ENCODE results near the gene GPD1.

Gene GPD1

GRCh38 chr12:50117057-50117622 lies 13.3 kb downstream of the GPD1 start:
- H3K9me3 ChIP-seq (replicated peaks; ENCODE audit: low read length) = no peaks in the 10 kb centered on the region
- peaks cover 20% of the 10 kb centered on the region for H3K36me3 ChIP-seq (ENCODE audit: insufficient read depth, low read length)
- no peak overlapping the region for H3K4me3 ChIP-seq (ENCODE audit: low read length)
- H3K4me2 ChIP-seq (ENCODE audit: low read length) = no peak overlapping the region
- no peak overlapping the region for H3K9ac ChIP-seq (ENCODE audit: low read depth, low read length)
- no peaks in the 10 kb centered on the region for H3K4me1 ChIP-seq (ENCODE audit: control insufficient read depth, insufficient read depth, low read length)
- H3K27me3 ChIP-seq (ENCODE audit: control insufficient read depth, insufficient read depth, low read length) = no peaks in the 10 kb centered on the region

GRCh38 chr12:50119387-50119786 lies 15.6 kb downstream of the GPD1 start:
- no peaks in the 10 kb centered on the region for H3K27me3 ChIP-seq (ENCODE audit: control insufficient read depth, insufficient read depth, low read length)
- no peaks in the 10 kb centered on the region for H3K4me1 ChIP-seq (ENCODE audit: control insufficient read depth, insufficient read depth, low read length)
- H3K9me3 ChIP-seq (replicated peaks; ENCODE audit: low read length) = no peaks in the 10 kb centered on the region
- H3K9ac ChIP-seq (ENCODE audit: low read depth, low read length) = no peak overlapping the region
- H3K4me3 ChIP-seq (ENCODE audit: low read length) = no peak overlapping the region
- H3K36me3 ChIP-seq (ENCODE audit: insufficient read depth, low read length) = peaks cover 28% of the 10 kb centered on the region
- no peak overlapping the region for H3K4me2 ChIP-seq (ENCODE audit: low read length)

- Histone ChIP-seq H3K9ac (ENCODE audit: low read depth, low read length) (no peak overlapping the region), H3K4me2 (ENCODE audit: low read length) (no peak overlapping the region), H3K27me3 (ENCODE audit: control insufficient read depth, insufficient read depth, low read length) (no peaks in the 10 kb centered on the region), H3K9me3 (replicated peaks; ENCODE audit: low read length) (no peaks in the 10 kb centered on the region), H3K4me1 (ENCODE audit: control insufficient read depth, insufficient read depth, low read length) (no peaks in the 10 kb centered on the region), H3K36me3 (ENCODE audit: insufficient read depth, low read length) (peaks cover 33% of the 10 kb centered on the region), H3K4me3 (ENCODE audit: low read length) (no peak overlapping the region)
These were observed 16.7 kb downstream of the GPD1 start for GRCh38 chr12:50120521-50120920.

GRCh38 chr12:50120953-50121352 lies 17.1 kb downstream of the GPD1 start:
- H3K4me1 ChIP-seq (ENCODE audit: control insufficient read depth, insufficient read depth, low read length) = no peaks in the 10 kb centered on the region
- H3K27me3 ChIP-seq (ENCODE audit: control insufficient read depth, insufficient read depth, low read length) = no peaks in the 10 kb centered on the region
- H3K36me3 ChIP-seq (ENCODE audit: insufficient read depth, low read length) = peaks cover 34% of the 10 kb centered on the region
- no peak overlapping the region for H3K9ac ChIP-seq (ENCODE audit: low read depth, low read length)
- H3K4me2 ChIP-seq (ENCODE audit: low read length) = no peak overlapping the region
- H3K4me3 ChIP-seq (ENCODE audit: low read length) = no peak overlapping the region
- no peaks in the 10 kb centered on the region for H3K9me3 ChIP-seq (replicated peaks; ENCODE audit: low read length)

GRCh38 chr12:50121641-50122040 lies 17.8 kb downstream of the GPD1 start:
- Histone ChIP-seq H3K36me3 (ENCODE audit: insufficient read depth, low read length) (peaks cover 33% of the 10 kb centered on the region), H3K27me3 (ENCODE audit: control insufficient read depth, insufficient read depth, low read length) (no peaks in the 10 kb centered on the region), H3K4me3 (ENCODE audit: low read length) (no peak overlapping the region)

GRCh38 chr12:50123203-50123602 lies 19.4 kb downstream of the GPD1 start:
- Histone ChIP-seq H3K4me2 (ENCODE audit: low read length) (no peak overlapping the region), H3K9me3 (replicated peaks; ENCODE audit: low read length) (no peaks in the 10 kb centered on the region), H3K27me3 (ENCODE audit: control insufficient read depth, insufficient read depth, low read length) (no peaks in the 10 kb centered on the region), H3K4me3 (ENCODE audit: low read length) (no peak overlapping the region), H3K9ac (ENCODE audit: low read depth, low read length) (no peak overlapping the region), H3K4me1 (ENCODE audit: control insufficient read depth, insufficient read depth, low read length) (no peaks in the 10 kb centered on the region), H3K36me3 (ENCODE audit: insufficient read depth, low read length) (peaks cover 46% of the 10 kb centered on the region)

More at GRCh38 chr12:50121641-50122040, 17.8 kb downstream of the GPD1 start:
- H3K4me1 ChIP-seq (ENCODE audit: control insufficient read depth, insufficient read depth, low read length) = no peaks in the 10 kb centered on the region
- H3K9ac ChIP-seq (ENCODE audit: low read depth, low read length) = no peak overlapping the region
- no peaks in the 10 kb centered on the region for H3K9me3 ChIP-seq (replicated peaks; ENCODE audit: low read length)
- no peak overlapping the region for H3K4me2 ChIP-seq (ENCODE audit: low read length)

GRCh38 chr12:50127546-50127945 lies 23.7 kb downstream of the GPD1 start:
- no peak overlapping the region for H3K9ac ChIP-seq (ENCODE audit: low read depth, low read length)
- H3K9me3 ChIP-seq (replicated peaks; ENCODE audit: low read length) = no peaks in the 10 kb centered on the region

GRCh38 chr12:50129290-50129689 lies 25.5 kb downstream of the GPD1 start:
- Histone ChIP-seq H3K9me3 (replicated peaks; ENCODE audit: low read length) (no peaks in the 10 kb centered on the region), H3K4me1 (ENCODE audit: control insufficient read depth, insufficient read depth, low read length) (no peaks in the 10 kb centered on the region), H3K4me2 (ENCODE audit: low read length) (no peak overlapping the region), H3K4me3 (ENCODE audit: low read length) (no peak overlapping the region), H3K27me3 (ENCODE audit: control insufficient read depth, insufficient read depth, low read length) (no peaks in the 10 kb centered on the region), H3K9ac (ENCODE audit: low read depth, low read length) (no peak overlapping the region), H3K36me3 (ENCODE audit: insufficient read depth, low read length) (peaks cover 60% of the 10 kb centered on the region)

More at GRCh38 chr12:50127546-50127945, 23.7 kb downstream of the GPD1 start:
- Histone ChIP-seq H3K4me2 (ENCODE audit: low read length) (no peak overlapping the region), H3K4me3 (ENCODE audit: low read length) (no peak overlapping the region), H3K27me3 (ENCODE audit: control insufficient read depth, insufficient read depth, low read length) (no peaks in the 10 kb centered on the region), H3K36me3 (ENCODE audit: insufficient read depth, low read length) (peaks cover 50% of the 10 kb centered on the region), H3K4me1 (ENCODE audit: control insufficient read depth, insufficient read depth, low read length) (no peaks in the 10 kb centered on the region)

GRCh38 chr12:50132505-50133135 lies 28.8 kb downstream of the GPD1 start:
- Histone ChIP-seq H3K4me1 (ENCODE audit: control insufficient read depth, insufficient read depth, low read length) (peaks cover 5% of the 10 kb centered on the region), H3K9me3 (replicated peaks; ENCODE audit: low read length) (no peaks in the 10 kb centered on the region), H3K9ac (ENCODE audit: low read depth, low read length) (no peak overlapping the region), H3K4me2 (ENCODE audit: low read length) (no peak overlapping the region), H3K36me3 (ENCODE audit: insufficient read depth, low read length) (peaks cover 67% of the 10 kb centered on the region), H3K4me3 (ENCODE audit: low read length) (no peak overlapping the region), H3K27me3 (ENCODE audit: control insufficient read depth, insufficient read depth, low read length) (no peaks in the 10 kb centered on the region)

- Histone ChIP-seq H3K4me3 (ENCODE audit: low read length) (no peak overlapping the region), H3K9ac (ENCODE audit: low read depth, low read length) (no peak overlapping the region), H3K36me3 (ENCODE audit: insufficient read depth, low read length) (peaks cover 45% of the 10 kb centered on the region), H3K4me2 (ENCODE audit: low read length) (no peak overlapping the region), H3K9me3 (replicated peaks; ENCODE audit: low read length) (no peaks in the 10 kb centered on the region), H3K4me1 (ENCODE audit: control insufficient read depth, insufficient read depth, low read length) (no peaks in the 10 kb centered on the region), H3K27me3 (ENCODE audit: control insufficient read depth, insufficient read depth, low read length) (no peaks in the 10 kb centered on the region)
These were observed 39.2 kb downstream of the GPD1 start for GRCh38 chr12:50142993-50143392.

- H3K4me2 ChIP-seq (ENCODE audit: low read length) = no peak overlapping the region
- H3K4me1 ChIP-seq (ENCODE audit: control insufficient read depth, insufficient read depth, low read length) = no peaks in the 10 kb centered on the region
- H3K27me3 ChIP-seq (ENCODE audit: control insufficient read depth, insufficient read depth, low read length) = no peaks in the 10 kb centered on the region
- H3K9ac ChIP-seq (ENCODE audit: low read depth, low read length) = no peak overlapping the region
- no peak overlapping the region for H3K4me3 ChIP-seq (ENCODE audit: low read length)
- no peaks in the 10 kb centered on the region for H3K9me3 ChIP-seq (replicated peaks; ENCODE audit: low read length)
- peaks cover 23% of the 10 kb centered on the region for H3K36me3 ChIP-seq (ENCODE audit: insufficient read depth, low read length)
These were observed 41.6 kb downstream of the GPD1 start for GRCh38 chr12:50145439-50145838.

- H3K4me1 ChIP-seq (ENCODE audit: control insufficient read depth, insufficient read depth, low read length) = no peaks in the 10 kb centered on the region
- no peak overlapping the region for H3K4me3 ChIP-seq (ENCODE audit: low read length)
- peaks cover 13% of the 10 kb centered on the region for H3K36me3 ChIP-seq (ENCODE audit: insufficient read depth, low read length)
- no peak overlapping the region for H3K4me2 ChIP-seq (ENCODE audit: low read length)
- no peaks in the 10 kb centered on the region for H3K9me3 ChIP-seq (replicated peaks; ENCODE audit: low read length)
- no peaks in the 10 kb centered on the region for H3K27me3 ChIP-seq (ENCODE audit: control insufficient read depth, insufficient read depth, low read length)
- no peak overlapping the region for H3K9ac ChIP-seq (ENCODE audit: low read depth, low read length)
These were observed 43.5 kb downstream of the GPD1 start for GRCh38 chr12:50147281-50147680.
